ENCODE results near the gene GSTM5.

- no peak for TF ChIP-seq CTCF (IDR thresholded peaks at IDR 0.05; ENCODE audit: insufficient read depth, low read depth, low read length)
- TF ChIP-seq EZH2 (IDR thresholded peaks at IDR 0.05; ENCODE audit: insufficient read depth, low read length) = no peak
Measured at GRCh38 chr1:109714661-109715372, 2.8 kb downstream of the GSTM5 start.
